NCI-H345 treated with DMSO at 0.1 percent for 48 hours (cell line): Measurements from ENCODE around the gene TNKS1BP1.

Experiments used
- DNase-seq: peaks from one replicate; lab custom pipeline; 2025; ENCODE audit not compliant: unreplicated experiment; lab: John Stamatoyannopoulos, UW

The TNKS1BP1 gene

DNA sequence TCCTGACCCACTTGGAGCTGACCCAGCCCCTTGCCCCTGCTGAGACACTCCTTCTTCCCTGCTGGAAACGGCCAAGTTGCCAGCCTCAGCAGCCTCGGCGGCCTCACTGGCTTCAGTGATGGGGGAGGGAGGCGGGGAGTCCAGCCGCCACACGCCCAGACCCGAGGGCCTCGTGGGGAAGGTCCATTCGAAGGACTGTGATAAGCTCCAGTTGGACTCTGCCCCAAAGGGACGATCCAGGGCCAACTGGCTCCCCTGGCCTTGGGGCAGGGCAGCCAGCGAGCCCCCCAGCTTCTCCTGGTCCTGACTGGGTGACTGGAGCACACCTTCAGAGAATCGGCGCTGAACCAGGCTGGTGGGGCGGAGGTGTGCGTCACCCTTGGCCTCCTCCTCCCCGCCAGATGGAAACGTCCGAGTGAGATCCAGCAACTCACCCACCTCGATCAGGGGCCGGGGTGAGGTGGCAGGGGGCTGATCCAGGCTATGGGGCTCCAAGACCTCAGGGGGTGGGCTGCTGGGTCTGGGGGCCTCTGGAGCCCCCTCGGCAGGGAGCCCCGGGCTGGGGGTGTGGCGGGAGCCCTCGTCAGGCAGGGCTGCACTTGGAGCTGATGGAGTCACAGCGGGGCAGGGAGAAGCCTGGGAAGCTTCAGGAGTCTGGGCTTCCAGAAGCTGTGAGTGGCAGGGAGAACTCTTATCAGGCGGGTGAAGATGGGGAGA lies 11.5 kb downstream of the TNKS1BP1 start:
- no peak for DNase-seq

DNA sequence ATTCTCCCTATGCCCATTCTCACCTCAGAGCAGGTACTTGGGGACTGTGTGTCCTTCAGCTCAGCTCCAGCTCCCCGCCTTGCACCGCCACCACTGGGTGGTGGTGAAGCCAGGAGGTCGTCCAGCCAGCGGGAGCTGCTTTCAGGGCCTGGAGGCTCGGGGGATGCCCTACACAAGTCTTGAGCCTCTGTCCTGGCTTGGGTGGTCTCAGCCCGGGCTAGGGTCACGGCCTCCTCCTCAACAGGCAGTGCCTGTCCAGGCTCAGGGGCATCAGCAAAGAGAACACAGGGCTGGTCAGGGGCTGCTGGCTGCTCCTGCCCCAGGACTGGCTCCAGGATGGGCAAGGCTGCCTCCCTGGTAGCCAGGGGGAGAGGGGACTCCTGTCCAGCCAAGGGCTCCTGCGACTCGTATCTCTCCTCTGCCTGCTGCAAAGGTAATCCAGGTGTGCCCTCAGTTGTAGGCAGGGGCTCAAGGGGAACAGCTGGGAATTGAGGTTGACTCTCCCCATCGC lies 12.2 kb downstream of the TNKS1BP1 start:
- no peak for DNase-seq

DNA sequence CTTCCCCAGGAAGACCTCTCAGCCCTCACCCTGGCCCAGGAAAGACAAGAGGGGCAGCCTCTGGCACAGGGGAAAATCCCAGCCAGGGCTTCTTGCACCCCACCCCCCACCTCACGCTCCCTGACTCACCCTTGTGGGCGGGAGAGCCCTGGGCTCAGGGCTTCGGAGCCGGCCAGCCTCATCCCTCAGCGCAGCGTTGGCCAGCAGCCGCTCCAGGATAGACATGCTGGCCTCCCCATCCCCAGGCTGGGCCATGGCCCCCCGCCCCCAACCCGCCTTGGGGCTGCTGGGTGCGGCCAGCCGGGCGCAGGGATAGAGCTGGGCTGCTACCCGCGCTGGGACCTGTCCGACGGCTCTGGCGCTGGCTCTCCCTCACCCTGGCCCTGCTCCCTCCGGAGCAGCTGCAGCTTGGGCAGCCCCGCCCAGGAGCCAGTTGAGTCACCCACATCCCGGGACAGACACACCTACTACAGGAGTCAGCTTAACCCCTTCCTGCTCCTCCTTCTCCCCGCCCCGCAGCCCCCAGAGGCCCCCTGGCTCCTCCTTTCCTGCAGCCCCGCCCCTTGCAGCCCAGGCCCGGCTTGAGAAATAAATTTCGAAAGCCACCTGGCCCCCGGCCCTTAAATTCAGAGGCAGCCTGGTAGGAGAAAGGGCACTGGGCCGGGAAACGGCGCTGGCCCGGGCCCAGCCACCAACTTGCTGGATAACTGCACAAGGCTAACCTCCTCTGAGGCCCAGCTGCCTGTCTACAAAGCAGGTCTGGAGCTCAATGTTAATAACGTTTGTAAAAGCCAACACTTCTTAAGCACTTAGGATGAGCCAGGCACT lies 13.4 kb downstream of the TNKS1BP1 start:
- no peak for DNase-seq

DNA sequence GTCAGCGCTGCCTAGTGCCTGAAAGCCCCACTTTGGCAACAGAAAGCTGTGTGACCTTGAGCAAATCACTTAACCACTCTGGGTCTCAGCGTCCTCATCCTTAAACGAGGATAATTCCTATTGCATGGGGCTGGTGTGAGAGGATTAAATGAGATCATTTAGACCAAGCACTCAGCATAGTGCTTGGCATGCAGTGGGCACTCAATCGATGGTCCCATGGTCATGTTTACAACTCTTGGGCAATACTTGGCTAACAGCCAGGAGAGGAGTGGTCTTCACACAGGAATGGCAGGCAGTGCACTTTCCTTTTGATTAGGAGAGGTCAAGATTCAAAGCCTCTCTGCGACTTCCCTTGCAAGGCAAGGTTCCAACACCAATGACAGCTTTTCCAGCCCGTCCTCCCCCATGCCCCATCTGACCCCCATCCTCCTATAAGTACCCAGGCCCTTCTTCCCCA lies 14.1 kb downstream of the TNKS1BP1 start:
- no peak for DNase-seq

DNA sequence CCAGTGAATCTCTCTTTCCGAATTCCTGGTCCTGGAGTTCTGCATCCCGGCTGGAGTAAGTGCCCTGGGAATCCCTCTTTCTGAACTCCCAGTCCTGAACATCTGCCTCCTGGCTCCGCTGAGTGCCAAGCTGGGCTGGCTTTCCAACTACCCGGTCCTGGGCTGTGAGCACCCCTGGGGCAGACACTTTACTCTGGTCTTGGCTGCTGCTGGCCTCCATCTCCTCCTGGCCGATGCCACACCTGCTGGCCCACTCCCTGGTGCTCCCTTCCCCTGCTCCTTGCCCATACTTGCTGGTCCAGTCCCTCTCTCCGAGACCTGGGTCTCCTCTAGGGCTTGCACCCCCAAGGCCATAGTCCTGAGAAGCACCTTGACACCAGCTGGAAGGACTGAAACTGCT lies 14.7 kb downstream of the TNKS1BP1 start:
- no peak for DNase-seq

GRCh38 chr11:57309106-57310059 lies 15.4 kb downstream of the TNKS1BP1 start:
- no peak for DNase-seq

- DNase-seq: no peak
These were observed 16.2 kb downstream of the TNKS1BP1 start for GRCh38 chr11:57308426-57309060.

- no peak for DNase-seq
These were observed 17.0 kb downstream of the TNKS1BP1 start for GRCh38 chr11:57307666-57308270.

DNA sequence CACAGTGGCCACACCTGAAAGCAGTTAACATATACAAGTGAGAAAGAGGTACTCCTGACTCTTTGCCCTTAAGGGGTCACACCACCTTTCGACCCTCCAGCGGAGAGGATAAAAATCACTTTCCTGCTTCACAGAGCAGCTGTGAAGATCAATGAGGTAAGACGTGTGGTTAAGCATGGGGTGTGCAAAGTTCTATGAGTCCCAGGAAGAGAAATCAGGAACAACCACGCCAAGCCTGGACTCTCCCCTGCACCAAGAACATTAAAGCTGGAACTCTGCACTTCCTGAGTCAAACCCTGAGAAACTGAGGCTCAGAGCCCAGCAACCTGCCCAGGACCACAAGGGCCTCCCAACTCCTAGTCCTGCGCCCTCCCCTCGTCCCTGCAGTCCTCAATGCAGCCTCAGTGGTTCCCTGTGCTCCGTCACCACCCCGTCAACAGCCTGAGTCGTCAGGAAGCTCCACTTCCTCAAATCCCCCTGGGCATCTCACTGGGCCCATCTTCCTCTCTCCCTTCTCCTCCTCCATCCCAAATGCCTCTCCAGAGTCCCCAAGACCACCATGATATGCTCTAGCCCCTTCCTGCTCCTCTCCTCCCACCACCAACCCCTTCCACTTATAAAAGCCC lies 17.7 kb downstream of the TNKS1BP1 start:
- no peak for DNase-seq

GRCh38 chr11:57306161-57306876 lies 18.4 kb downstream of the TNKS1BP1 start:
- no peak for DNase-seq

DNA sequence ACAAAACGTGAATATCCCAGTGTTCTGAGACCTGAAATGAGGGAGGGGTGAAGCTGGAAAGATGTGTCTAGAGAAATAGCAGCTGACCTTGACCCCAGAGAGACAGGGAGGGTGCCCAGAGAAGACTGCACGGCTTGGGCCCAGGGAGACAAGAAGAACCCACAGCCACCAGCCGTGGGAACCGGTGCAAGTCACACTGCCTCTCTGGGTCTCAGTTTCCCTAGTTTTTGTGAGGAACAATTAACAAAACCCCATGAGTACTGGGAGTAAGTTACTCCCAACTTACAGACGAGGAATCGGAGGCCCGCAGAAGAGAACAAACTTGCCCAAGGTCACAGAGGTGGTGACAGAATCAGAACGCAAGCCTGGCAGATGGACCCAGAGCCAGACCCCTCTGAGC lies 19.2 kb downstream of the TNKS1BP1 start:
- DNase-seq: no peak

DNA sequence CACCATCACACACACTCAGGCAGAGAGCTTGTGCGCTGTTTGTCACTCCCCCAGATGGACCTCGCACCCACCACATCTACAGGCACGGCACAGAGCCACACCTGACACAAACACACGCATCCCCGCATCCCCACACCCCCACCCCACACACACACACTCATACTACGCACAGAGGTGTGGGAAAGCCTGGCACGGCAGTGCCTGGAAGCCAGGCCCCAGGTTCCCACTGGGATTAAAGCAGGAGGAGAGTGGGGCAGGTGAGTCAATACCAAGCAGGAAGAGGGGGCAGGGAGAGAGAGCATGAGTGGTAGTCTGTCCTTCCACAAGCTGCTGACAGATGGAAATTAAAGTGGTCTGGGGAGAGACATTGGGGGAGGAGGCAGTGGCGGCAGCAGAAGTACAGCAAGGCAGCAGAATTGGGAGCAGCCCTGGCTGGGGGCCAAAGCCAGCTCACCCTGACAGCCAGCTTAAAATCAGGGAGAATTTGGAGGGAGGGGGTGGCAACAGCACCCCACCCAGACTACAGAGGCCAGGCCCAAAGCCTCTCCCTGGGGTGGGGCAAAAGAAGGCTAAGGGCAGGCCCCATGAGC lies 20.7 kb downstream of the TNKS1BP1 start:
- DNase-seq: no peak

DNA sequence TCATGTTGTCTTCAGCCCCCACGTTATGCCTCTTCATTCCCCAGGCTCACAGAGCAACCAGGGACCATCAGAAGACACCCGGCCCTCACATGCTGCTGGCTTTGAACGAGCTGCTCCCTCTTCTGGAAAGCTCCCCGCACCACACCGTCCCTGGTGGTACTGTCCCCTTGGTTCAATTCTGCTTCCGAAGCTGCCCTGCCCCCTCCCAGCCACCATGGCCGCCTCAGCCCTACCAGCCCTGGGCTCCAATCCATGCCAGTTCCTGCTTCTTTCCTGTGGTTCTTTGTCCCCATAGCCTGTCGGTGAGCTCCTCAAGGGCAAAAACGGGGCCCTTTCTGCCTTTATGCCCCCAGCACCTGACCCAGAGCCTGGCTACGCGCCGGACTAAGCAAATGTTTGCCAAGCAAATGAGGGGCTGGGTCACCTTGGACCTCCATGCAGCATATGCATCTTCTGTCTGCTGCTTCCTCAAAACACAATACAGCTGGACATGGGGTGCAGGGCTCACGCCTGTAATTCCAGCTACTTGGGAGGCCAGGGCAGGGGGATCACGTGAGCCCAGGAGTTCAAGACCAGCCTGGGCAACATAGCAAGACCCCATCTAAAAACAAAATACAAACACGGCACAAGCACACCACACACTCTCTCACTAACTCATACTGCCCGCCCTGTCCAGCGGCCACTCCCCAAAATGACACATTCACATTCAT lies 21.3 kb downstream of the TNKS1BP1 start:
- DNase-seq: no peak

- DNase-seq: no peak
These were observed 22.3 kb downstream of the TNKS1BP1 start for GRCh38 chr11:57302489-57302888.

DNA sequence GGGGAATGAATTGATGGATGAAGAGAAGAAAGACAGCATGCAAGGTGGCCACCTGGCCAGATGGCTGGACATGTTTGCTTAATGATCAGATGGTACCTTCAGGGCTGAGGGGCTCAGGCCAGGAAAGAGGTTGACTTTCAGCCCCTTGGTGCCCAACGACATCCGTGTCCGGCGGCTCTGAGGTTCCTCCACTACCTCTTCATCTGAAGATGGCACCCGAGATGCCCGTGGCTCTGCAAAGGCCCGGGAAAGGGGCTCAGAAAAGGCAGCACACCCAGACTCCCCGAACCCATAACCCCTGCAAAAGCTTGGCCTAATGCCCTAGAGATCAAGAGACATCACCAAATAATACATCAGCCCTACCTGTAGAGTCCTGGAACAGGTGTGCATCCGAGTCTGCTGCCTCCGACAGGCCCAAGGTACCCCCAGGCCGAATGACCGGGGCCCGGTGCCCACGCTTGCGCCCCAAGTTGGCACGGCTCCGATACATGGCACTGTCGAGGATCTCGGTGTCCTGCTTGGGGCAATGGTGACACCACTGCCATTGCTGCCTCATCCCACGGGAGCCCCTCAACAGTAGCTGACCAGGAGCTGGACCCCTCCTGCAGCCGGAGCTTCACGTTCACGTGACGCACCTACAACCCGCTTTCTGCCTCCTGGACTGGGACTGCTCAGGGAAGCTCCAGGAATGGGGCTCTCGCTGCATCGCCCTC lies 22.9 kb downstream of the TNKS1BP1 start:
- DNase-seq: no peak

- no peak for DNase-seq
These were observed 24.0 kb downstream of the TNKS1BP1 start for GRCh38 chr11:57300785-57301184.

- no peak for DNase-seq
These were observed 25.5 kb downstream of the TNKS1BP1 start for GRCh38 chr11:57299150-57299737.
